ENCODE data around the gene CEPT1. TPM values are rescaled to one million over a fixed set of nuclear protein-coding genes. Genes with fewer than 3 reads are reported as not detected.
A peak's percentile ranks its signal among the peaks of the same experiment; 100 is the strongest.

The CEPT1 gene
- total and polyA plus RNA-seq, 10 of the 15 experiments (the other 5 are each of a cell fraction or from before 2014, with no cell fraction given): 29.4 to 77.9 (median 54.8) TPM

- RAD21 ChIA-PET (ENCODE audit: unreplicated experiment): interaction anchor here (1.3 to 15.0 kb wide), 7 partner anchors 14 to 165 kb away, joined by 3 to 542 read pairs (median 6); no protein-coding TSS in a partner anchor
- Histone ChIP-seq H3K79me2 (ENCODE audit: control insufficient read depth, insufficient read depth, low read length) (peaks cover 94% of the 10 kb centered on the region), H3K4me3 (peak overlapping the region; percentile 73), H2AFZ (ENCODE audit: control insufficient read depth, low read depth, low read length) (no peak overlapping the region), H3K4me2 (ENCODE audit: control insufficient read depth, insufficient read depth) (peak overlapping the region; percentile 99), H3K4me1 (ENCODE audit: control insufficient read depth, insufficient read depth, low read length) (peaks cover 37% of the 10 kb centered on the region), H3K9ac (ENCODE audit: control insufficient read depth, insufficient read depth, low read length) (peak overlapping the region; percentile 93), H3K27ac (ENCODE audit: control insufficient read depth, insufficient read depth) (peak overlapping the region; percentile 92), H4K20me1 (ENCODE audit: control insufficient read depth, insufficient read depth) (no peaks in the 10 kb centered on the region), H3K36me3 (ENCODE audit: control insufficient read depth in 2 of 2, insufficient read depth in 2 of 2, low read length in 1 of 2) (peaks cover 20 to 34% of the 10 kb centered on the region in 2 experiments; a peak in 3 of 4 replicates), H3K27me3 (replicated peaks in 1 of 2; ENCODE audit: control insufficient read depth in 2 of 2, insufficient read depth in 2 of 2, low read length in 1 of 2) (no peaks in the 10 kb centered on the region), H3K9me3 (replicated peaks; ENCODE audit: control insufficient read depth, insufficient read depth, low read length) (no peaks in the 10 kb centered on the region)
- CTCF ChIA-PET: interaction anchor here (0.8 to 14.9 kb wide), 12 partner anchors 12 to 204 kb away, joined by 3 to 239 read pairs (median 4); no protein-coding TSS in a partner anchor
- no TSS peak for BruUV-seq (replicated peaks)
- intact Hi-C loops (cut with micrococcal nuclease; ENCODE audit: unreplicated experiment) (loop anchor here (5.0 kb wide), 1 partner anchor 164 kb away; no protein-coding TSS in a partner anchor), in situ Hi-C loops (cut with MboI) (no loop called here)
- DNase-seq (ENCODE audit: low read depth, low spot score): no peak
- no peak for FAIRE-seq
- 63% methylated on average over 2 of the region's 2 CpGs for WGBS (ENCODE audit: insufficient coverage, insufficient replicate concordance, low lambda C conversion rate, missing lambda C conversion rate)
- ATAC-seq: no peak
- SMC1A ChIA-PET (ENCODE audit: uncharacterized antibody, unreplicated experiment): interaction anchor here (0.8 to 8.7 kb wide), 15 partner anchors 11 to 204 kb away, joined by 3 to 284 read pairs (median 6); no protein-coding TSS in a partner anchor
- POLR2A ChIA-PET: interaction anchor here (0.7 to 12.8 kb wide), 8 partner anchors 9 to 65 kb away, joined by 3 to 371 read pairs (median 8); partner anchors contain the start of genes CEPT1 and DRAM2
- no peak for TF ChIP-seq NKRF (conservative IDR thresholded peaks at IDR 0.05)
- TF ChIP-seq BCLAF1 (IDR thresholded peaks at IDR 0.05): no peak
- 0 out of 2 replicates have a peak, but pooled peaks have one; percentile 54 for TF ChIP-seq WRNIP1 (IDR thresholded peaks at IDR 0.05; ENCODE audit: borderline replicate concordance, low read depth, low read length)
- TF ChIP-seq NR2C2 (IDR thresholded peaks at IDR 0.05; ENCODE audit: borderline replicate concordance, control insufficient read depth, insufficient read length, low read depth): no peak
- TF ChIP-seq IRF4 (IDR thresholded peaks at IDR 0.05; ENCODE audit: low read depth, low read length): no peak
- TF ChIP-seq ZBTB11 (CRISPR knock-in tag; IDR thresholded peaks at IDR 0.05): no peak
- no peak for TF ChIP-seq SMARCA5 (IDR thresholded peaks at IDR 0.05)
- TF ChIP-seq CBX3 (IDR thresholded peaks at IDR 0.05; ENCODE audit: borderline replicate concordance, low read depth): no peak
- no peak for TF ChIP-seq SIN3A (IDR thresholded peaks at IDR 0.05; ENCODE audit: low read depth, low read length)
- no peak for TF ChIP-seq CBX5 (IDR thresholded peaks at IDR 0.05; ENCODE audit: low read depth)
- no peak for TF ChIP-seq ATF2 (IDR thresholded peaks at IDR 0.05; ENCODE audit: low read length)
- TF ChIP-seq ETV6 (conservative IDR thresholded peaks at IDR 0.05 in 1 of 2, IDR thresholded peaks at IDR 0.05 in 1 of 2; ENCODE audit: borderline replicate concordance in 1 of 2, low read depth in 1 of 2): no peak
Observed at GRCh38 chr1:111196213-111196612, 56.2 kb downstream of the CEPT1 start.

Measured in GM12878 (cell line).